ENCODE data around the gene POU2F1. TPM values are rescaled to one million over a fixed set of nuclear protein-coding genes. Genes with fewer than 3 reads are reported as not detected.

Gene POU2F1
- total RNA-seq, 1 donor from 2014 or later, result 7.2 TPM

DNA sequence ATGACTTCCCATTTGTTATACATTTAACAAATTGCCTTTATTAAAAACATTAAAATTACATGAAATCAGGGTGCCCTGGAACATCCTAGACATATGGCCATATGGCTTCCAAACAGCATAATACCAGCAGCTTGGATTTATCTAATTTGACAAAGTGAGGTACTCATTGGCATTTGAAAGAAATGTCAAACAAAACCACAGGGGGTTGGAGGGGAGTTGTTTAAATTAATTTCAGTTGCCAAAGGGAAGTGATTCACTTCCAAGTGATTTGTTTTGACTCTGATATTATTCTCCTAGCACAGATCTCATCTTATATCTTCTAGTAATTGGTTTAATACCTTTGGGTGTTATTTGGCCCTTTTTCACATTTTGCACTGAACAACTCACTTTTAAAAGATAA, 24.5 kb upstream of the POU2F1 start:
- TF ChIP-seq, protein P1, sequence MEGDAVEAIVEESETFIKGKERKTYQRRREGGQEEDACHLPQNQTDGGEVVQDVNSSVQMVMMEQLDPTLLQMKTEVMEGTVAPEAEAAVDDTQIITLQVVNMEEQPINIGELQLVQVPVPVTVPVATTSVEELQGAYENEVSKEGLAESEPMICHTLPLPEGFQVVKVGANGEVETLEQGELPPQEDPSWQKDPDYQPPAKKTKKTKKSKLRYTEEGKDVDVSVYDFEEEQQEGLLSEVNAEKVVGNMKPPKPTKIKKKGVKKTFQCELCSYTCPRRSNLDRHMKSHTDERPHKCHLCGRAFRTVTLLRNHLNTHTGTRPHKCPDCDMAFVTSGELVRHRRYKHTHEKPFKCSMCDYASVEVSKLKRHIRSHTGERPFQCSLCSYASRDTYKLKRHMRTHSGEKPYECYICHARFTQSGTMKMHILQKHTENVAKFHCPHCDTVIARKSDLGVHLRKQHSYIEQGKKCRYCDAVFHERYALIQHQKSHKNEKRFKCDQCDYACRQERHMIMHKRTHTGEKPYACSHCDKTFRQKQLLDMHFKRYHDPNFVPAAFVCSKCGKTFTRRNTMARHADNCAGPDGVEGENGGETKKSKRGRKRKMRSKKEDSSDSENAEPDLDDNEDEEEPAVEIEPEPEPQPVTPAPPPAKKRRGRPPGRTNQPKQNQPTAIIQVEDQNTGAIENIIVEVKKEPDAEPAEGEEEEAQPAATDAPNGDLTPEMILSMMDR (conservative IDR thresholded peaks at IDR 0.05; ENCODE audit: low read depth, low read length), result no peak
- no peak for DNase-seq (ENCODE audit: low read depth)
- no peak overlapping the region for H3K4me3 ChIP-seq (ENCODE audit: low read depth, low read length)

DNA sequence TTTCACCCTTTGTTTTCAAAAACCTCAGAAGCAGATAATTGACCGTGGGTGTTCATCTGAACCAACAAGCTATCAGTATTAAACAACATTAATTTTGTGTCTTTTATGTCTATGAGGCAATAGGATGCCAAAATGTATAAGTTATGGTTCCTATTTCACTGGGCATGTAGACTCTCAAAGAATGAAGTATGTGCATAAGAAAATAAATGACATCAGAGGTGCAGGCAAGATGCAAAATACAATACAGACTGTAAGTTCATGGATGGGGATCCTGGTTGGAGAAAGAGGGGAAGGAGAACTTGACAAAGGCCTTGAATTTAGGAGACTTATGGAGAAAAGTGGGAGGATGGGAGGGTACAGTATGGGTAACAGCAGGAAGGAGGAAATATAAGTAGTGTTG, 23.4 kb upstream of the POU2F1 start:
- no peak for DNase-seq (ENCODE audit: low read depth)
- H3K4me3 ChIP-seq (ENCODE audit: low read depth, low read length), result no peak overlapping the region
- TF ChIP-seq, protein P1 (conservative IDR thresholded peaks at IDR 0.05; ENCODE audit: low read depth, low read length), result no peak

DNA sequence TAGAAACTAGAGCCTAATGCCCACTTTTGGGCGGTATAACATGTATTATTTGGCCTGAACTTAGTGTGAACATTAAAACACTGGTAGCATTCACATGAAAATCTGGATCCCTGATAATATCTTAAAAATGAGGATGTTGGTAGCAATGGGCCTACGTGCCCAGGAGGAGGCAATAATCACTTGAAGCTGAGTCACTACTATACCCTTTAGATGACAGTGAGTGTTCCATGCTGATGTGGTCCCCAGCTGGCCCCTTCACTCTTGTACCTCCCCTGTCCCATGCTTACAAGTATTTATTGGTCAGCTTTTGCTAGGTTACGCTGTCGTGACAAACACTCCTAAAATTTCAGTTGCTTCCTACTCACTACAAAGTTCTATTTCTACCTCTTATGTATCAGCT, 23.0 kb upstream of the POU2F1 start:
- TF ChIP-seq, protein P1 (conservative IDR thresholded peaks at IDR 0.05; ENCODE audit: low read depth, low read length), result no peak
- no peak overlapping the region for H3K4me3 ChIP-seq (ENCODE audit: low read depth, low read length)
- no peak for DNase-seq (ENCODE audit: low read depth)

DNA sequence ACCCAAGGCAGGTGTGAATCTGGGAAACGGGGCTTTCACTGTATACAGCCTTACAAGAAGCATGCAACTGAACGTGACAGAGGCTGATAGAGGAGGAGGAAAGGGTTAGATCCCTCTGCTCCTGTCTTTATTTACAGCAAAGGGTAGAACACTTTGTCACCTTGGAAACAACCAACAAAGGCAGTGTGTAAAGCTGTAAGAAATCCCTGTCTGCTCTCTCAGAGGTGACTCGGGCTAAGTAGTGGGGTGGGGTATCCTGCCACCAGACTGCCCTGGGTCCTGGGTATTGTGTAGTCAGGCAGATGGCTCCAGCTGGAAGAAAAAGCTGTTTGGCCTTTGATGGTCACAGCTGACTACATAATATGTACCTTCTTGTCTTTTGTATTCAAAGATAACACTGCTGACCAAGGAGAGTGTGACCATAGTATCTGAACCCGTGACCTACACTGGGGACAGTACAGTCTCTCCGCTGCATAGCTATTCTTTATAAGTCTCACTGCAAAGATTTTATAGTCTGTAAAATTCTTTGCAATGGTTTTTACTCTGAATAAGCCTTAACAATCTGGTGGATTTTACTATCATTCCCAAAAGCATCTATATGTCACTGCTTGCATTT, 22.1 kb upstream of the POU2F1 start:
- DNase-seq (ENCODE audit: low read depth), result no peak
- TF ChIP-seq, protein P1 (conservative IDR thresholded peaks at IDR 0.05; ENCODE audit: low read depth, low read length), result no peak
- no peak overlapping the region for H3K4me3 ChIP-seq (ENCODE audit: low read depth, low read length)

DNA sequence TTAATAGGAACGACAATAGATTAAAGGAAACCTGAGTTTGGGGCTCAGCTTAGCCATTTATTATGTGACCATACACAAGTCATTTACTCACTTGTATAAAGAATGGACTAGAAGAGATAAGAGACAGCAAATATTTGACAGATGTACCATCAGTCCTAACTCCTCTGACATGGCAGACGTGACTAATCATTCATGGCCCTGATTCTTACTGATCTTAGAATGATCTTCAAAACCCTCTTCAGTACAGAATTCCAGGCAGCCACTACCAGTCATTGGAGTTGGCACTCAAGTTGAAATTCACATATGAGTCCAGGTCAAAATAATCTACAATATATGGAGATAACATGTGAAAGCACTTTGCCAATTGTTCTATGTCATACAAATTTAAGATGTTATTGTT, 21.0 kb upstream of the POU2F1 start:
- no peak for DNase-seq (ENCODE audit: low read depth)
- no peak overlapping the region for H3K4me3 ChIP-seq (ENCODE audit: low read depth, low read length)
- TF ChIP-seq, protein P1 (conservative IDR thresholded peaks at IDR 0.05; ENCODE audit: low read depth, low read length), result no peak

DNA sequence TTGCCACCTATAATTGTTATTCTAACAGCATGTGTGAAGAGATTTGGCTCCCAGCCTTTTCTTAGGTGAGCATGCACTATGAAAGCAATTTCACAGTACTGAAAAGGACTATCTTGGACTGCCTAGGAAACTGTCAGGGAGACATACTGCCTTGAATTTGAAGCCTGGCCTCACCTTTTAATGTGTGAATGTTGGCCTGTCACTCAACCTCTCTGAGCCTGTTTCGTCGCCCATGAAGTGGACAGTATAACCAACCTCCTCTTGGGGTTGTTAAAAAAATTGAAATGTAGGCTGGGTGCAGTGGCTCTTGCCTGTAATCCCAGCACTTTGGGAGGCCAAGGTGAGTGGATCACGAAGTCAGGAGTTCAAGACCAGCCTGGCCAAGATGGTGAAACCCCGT, 20.4 kb upstream of the POU2F1 start:
- TF ChIP-seq, protein P1 (conservative IDR thresholded peaks at IDR 0.05; ENCODE audit: low read depth, low read length), result no peak
- DNase-seq (ENCODE audit: low read depth), result no peak
- no peak overlapping the region for H3K4me3 ChIP-seq (ENCODE audit: low read depth, low read length)

DNA sequence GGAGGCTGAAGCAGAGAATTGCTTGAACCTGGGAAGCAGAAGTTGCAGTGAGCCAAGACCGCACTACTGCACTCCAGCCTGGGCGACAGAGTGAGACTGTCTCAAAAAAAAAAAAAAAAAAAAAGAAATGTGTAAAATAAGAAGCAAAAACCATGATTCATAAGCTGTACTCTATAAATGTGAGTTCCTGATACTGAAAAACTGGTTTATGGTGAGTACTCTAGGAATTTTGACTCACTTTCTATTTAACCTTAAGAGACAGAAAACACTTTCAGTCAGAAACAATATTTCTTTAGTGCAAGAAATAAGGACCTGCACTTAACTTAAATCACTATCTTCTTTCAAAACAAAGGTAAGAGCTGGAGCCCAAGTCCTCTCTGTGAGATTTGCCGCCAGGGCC, 19.9 kb upstream of the POU2F1 start:
- H3K4me3 ChIP-seq (ENCODE audit: low read depth, low read length), result no peak overlapping the region
- TF ChIP-seq, protein P1 (conservative IDR thresholded peaks at IDR 0.05; ENCODE audit: low read depth, low read length), result no peak
- DNase-seq (ENCODE audit: low read depth), result no peak
